WERI-Rb-1 (cell line): ENCODE results near the gene RCSD1.

ENCODE experiments used
- DNase-seq: peaks from one replicate; pipeline ENCODE4 v3.0.0-alpha.2; 2020
- H3K27ac ChIP-seq: fragments of 250-450 bp; sonication (Bioruptor Pico); 2 replicates; pipeline ENCODE4 v1.5.1; 2020; ENCODE audit warnings: mild to moderate bottlenecking, moderate library complexity
- H3K27me3 ChIP-seq: fragments of 250-450 bp; sonication (Bioruptor Pico); 2 replicates; pipeline ENCODE4 v1.5.1; 2021; ENCODE audit warnings: mild to moderate bottlenecking, low read depth, moderate library complexity; ENCODE audit not compliant: insufficient read depth, severe bottlenecking
- H3K36me3 ChIP-seq: fragments of 250-450 bp; sonication (Bioruptor Pico); 2 replicates; pipeline ENCODE4 v1.5.1; 2020; ENCODE audit warnings: mild to moderate bottlenecking, moderate library complexity
- H3K4me3 ChIP-seq: 2 replicates; pipeline ENCODE4 v1.5.1; 2011; ENCODE audit warnings: low read depth, mild to moderate bottlenecking, control low read depth, low read length
- H3K9me3 ChIP-seq: fragments of 250-450 bp; sonication (Bioruptor Pico); 2 replicates; pipeline ENCODE4 v1.5.1; 2021; ENCODE audit warnings: mild to moderate bottlenecking, moderate library complexity; ENCODE audit not compliant: severe bottlenecking
- CTCF ChIP-seq: IDR thresholded peaks from 2 replicates; pipeline ENCODE4 v1.5.1; 2011; ENCODE audit warnings: low read depth, mild to moderate bottlenecking, control low read depth, inconsistent platforms, low read length

Gene RCSD1, protein sequence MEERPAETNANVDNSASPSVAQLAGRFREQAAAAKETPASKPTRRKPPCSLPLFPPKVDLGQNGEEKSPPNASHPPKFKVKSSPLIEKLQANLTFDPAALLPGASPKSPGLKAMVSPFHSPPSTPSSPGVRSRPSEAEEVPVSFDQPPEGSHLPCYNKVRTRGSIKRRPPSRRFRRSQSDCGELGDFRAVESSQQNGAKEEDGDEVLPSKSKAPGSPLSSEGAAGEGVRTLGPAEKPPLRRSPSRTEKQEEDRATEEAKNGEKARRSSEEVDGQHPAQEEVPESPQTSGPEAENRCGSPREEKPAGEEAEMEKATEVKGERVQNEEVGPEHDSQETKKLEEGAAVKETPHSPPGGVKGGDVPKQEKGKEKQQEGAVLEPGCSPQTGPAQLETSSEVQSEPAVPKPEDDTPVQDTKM

DNA sequence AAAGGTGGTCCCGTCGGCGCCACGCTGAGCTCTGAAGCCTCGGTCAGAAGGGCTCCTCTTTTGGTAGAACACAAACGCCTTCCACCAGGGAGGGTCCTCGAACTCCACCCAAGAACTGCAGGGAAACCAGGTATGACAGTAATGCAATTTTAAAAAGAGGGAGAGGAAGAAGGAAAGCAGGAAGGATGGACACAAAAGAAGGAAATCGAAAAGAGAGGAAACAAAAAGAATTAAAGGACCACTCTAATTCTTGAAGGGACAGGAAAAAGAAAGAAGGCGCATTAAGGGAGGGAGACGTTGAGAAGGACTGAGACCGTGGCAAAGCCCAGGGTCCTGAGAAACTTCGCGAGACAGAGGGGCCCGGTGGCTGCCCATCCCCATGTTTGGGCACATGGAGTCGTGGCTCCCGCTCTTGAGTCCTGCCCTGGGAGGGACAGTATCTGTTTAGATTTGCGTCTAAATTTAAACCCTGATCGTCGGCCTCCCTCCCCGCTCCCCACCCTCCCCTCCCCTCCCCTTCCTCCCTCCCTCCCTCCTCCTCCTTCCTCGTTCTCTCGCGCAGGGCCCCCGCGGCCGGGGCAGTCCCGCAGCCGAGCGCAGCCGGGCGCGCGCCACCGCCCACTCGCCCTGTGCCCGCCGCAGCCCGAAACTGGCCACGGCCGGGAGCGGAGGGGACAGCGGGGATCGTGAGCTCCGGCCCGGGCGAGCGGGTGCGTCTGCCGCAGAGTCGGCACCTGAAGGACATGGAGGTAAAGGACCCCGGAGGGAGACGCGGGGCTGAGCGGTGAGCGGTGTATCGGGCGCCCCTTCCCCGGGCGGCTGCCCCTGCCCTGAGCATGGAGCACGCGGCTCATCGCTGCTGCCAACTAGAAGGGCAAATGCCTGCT lies at the start of gene RCSD1:
Gene RCSD1, plus strand, starts transcription at position 552 of the 887 bp plus-strand sequence. Its CDS starts 192 bp downstream, at position 744.
- Histone ChIP-seq H3K36me3 (no peaks in the 10 kb centered on the region), H3K4me3 (no peak within 1 kb of the TSS), H3K9me3 (no peaks in the 10 kb centered on the region), H3K27me3 (no peaks in the 10 kb centered on the region), H3K27ac (no peak within 1 kb of the TSS)
- no peak for TF ChIP-seq CTCF
- no peak for DNase-seq

GRCh38 chr1:167582064-167582463 lies 48.0 kb upstream of the RCSD1 start:
- Histone ChIP-seq H3K27me3 (no peaks in the 10 kb centered on the region), H3K36me3 (no peaks in the 10 kb centered on the region), H3K27ac (no peak overlapping the region), H3K9me3 (no peaks in the 10 kb centered on the region), H3K4me3 (no peak overlapping the region)
- no peak for DNase-seq
- TF ChIP-seq CTCF, result no peak

GRCh38 chr1:167582722-167583121 lies 47.3 kb upstream of the RCSD1 start:
- no peak for DNase-seq

DNA sequence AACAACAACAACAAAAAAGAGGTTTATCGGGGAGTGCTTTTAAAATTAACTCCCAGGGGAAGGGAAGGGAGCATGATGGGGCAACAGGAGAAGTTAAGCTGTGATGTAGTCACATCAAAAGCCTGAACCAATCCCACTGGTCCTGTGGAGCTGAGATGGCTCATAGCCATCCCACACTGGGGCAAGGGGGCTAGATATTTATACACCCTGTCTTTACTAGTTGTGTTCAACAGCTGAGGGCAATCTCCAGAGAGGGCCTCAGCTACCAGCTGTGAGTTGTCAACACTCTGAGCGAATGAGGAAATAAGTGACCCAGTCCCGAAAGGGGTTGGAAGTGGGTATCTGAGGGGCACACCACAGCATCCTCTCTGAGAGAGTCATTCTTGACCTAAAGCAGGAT lies 45.5 kb upstream of the RCSD1 start:
- Histone ChIP-seq H3K9me3 (no peaks in the 10 kb centered on the region), H3K27ac (no peak overlapping the region), H3K27me3 (no peaks in the 10 kb centered on the region), H3K4me3 (no peak overlapping the region), H3K36me3 (no peaks in the 10 kb centered on the region)
- DNase-seq, result no peak
- TF ChIP-seq CTCF, result no peak

More at GRCh38 chr1:167582722-167583121, 47.3 kb upstream of the RCSD1 start:
- no peak overlapping the region for H3K27ac ChIP-seq
- no peak for TF ChIP-seq CTCF
- H3K4me3 ChIP-seq, result no peak overlapping the region
- no peaks in the 10 kb centered on the region for H3K36me3 ChIP-seq
- H3K27me3 ChIP-seq, result no peaks in the 10 kb centered on the region
- no peaks in the 10 kb centered on the region for H3K9me3 ChIP-seq

DNA sequence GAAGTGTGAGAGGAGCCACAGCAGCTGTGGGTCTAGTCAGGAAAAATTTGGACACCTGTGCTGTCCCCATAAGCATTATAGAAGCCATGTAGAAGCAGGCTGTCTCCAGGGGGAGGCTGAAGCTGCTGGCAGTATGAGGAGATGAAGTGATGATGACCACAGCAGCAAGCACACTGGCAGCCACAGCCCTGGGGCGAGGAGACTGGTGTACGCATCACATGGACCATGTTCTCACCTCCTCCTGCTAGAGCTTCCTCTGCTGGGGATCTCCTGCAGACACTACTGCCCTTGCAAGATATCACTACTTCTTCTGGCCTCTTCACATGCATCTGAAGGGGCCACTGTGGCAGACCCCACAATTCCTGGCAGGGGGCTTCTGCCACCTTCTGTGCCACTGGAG lies 42.7 kb upstream of the RCSD1 start:
- DNase-seq, result no peak
- no peaks in the 10 kb centered on the region for H3K27me3 ChIP-seq
- no peaks in the 10 kb centered on the region for H3K9me3 ChIP-seq
- H3K27ac ChIP-seq, result no peak overlapping the region
- no peaks in the 10 kb centered on the region for H3K36me3 ChIP-seq
- no peak for TF ChIP-seq CTCF
- no peak overlapping the region for H3K4me3 ChIP-seq
